ENCODE measurements around the gene ACTMAP. TPM values are rescaled to one million over a fixed set of nuclear protein-coding genes. Genes with fewer than 3 reads are reported as not detected.

ACTMAP gene
- total and polyA plus RNA-seq, 9 of the 15 experiments (the other 6 are each of a cell fraction or from before 2014, with no cell fraction given): 1.7 to 16.6 (median 4.9) TPM

DNA sequence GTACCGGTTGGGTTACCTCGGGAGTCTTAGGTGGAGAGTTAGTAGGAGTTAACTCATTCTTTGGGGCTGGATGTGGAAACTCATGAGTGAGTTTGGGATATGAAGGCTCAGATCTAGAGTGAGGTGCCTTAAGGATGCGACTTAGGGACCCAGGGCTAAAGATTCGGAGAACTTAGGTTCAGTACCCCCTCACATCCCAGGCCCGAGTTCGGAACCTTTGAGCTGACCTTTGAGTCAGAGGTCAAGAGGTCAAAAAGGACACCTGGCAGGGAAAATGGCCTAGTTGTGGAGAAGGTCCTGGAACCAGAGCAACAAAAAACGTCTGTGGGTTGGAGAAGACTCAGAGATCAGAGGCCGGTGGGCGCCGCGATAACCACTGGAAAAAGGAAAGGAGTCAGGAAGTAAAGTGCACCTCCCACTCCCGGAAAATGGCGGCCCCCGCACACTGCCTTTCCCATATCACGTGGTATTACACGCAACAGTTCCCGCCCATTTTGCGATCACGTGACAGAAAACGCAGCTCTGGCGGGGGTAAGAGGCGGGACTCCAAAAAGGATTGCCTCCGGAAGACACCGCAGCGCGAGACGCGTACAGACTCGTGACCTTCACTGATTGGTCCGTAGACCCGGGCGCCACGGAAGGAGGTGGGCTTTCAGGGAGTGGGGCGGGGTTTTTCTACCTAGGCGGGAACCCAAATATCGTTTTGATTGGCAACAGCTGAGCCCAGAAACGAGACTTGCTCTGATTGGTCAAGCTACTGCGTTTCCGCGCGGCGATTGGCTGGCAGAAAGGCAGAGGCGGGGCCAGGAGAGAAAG is at the start of gene ACTMAP (continued):
- TF ChIP-seq RNF2 (IDR thresholded peaks at IDR 0.05) (no peak; the same call in 1 of the 2 replicates), RBBP5 (IDR thresholded peaks at IDR 0.05; ENCODE audit: borderline replicate concordance, insufficient read depth, low read length, poor library complexity, severe bottlenecking) (peak; percentile 67), FOSL1 (tag; conservative IDR thresholded peaks at IDR 0.05) (peak; percentile 75), NR0B1 (IDR thresholded peaks at IDR 0.05; ENCODE audit: partially characterized antibody) (no peak), USF2 (CRISPR knock-in tag; IDR thresholded peaks at IDR 0.05) (peak; percentile 97), HMG20B (CRISPR knock-in tag; IDR thresholded peaks at IDR 0.05) (no peak), SETDB1 (IDR thresholded peaks at IDR 0.05; ENCODE audit: low read length) (no peak), PML (IDR thresholded peaks at IDR 0.05; ENCODE audit: low read length) (no peak; the same call in 1 of the 2 replicates), ZNF282 (CRISPR knock-in tag; IDR thresholded peaks at IDR 0.05) (no peak), SRSF1 (IDR thresholded peaks at IDR 0.05; ENCODE audit: low read depth, low read length) (no peak), BHLHE40 (IDR thresholded peaks at IDR 0.05; ENCODE audit: low read length) (peak; percentile 90), USF1 (CRISPR knock-in tag; IDR thresholded peaks at IDR 0.05) (peak; percentile 99), GABPB2 (CRISPR knock-in tag; conservative IDR thresholded peaks at IDR 0.05) (no peak), OTX1 (CRISPR knock-in tag; IDR thresholded peaks at IDR 0.05) (peak; percentile 36; the same call in 1 of the 2 replicates), SRSF3 (IDR thresholded peaks at IDR 0.05; ENCODE audit: insufficient read depth, low read length) (no peak), CBX8 (IDR thresholded peaks at IDR 0.05; ENCODE audit: borderline replicate concordance, extremely low read depth, low read depth, low read length, poor library complexity, severe bottlenecking) (no peak)
- TF ChIP-seq, protein P1, sequence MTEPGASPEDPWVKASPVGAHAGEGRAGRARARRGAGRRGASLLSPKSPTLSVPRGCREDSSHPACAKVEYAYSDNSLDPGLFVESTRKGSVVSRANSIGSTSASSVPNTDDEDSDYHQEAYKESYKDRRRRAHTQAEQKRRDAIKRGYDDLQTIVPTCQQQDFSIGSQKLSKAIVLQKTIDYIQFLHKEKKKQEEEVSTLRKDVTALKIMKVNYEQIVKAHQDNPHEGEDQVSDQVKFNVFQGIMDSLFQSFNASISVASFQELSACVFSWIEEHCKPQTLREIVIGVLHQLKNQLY (CRISPR knock-in tag; conservative IDR thresholded peaks at IDR 0.05): peak in 1 of 2 experiments; percentile 96; a peak in 2 of 4 replicates
- TF ChIP-seq, protein P2, sequence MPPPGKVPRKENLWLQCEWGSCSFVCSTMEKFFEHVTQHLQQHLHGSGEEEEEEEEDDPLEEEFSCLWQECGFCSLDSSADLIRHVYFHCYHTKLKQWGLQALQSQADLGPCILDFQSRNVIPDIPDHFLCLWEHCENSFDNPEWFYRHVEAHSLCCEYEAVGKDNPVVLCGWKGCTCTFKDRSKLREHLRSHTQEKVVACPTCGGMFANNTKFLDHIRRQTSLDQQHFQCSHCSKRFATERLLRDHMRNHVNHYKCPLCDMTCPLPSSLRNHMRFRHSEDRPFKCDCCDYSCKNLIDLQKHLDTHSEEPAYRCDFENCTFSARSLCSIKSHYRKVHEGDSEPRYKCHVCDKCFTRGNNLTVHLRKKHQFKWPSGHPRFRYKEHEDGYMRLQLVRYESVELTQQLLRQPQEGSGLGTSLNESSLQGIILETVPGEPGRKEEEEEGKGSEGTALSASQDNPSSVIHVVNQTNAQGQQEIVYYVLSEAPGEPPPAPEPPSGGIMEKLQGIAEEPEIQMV (tag; conservative IDR thresholded peaks at IDR 0.05; ENCODE audit: low read depth): peak; percentile 51; the same call in 1 of the 2 replicates
- TF ChIP-seq, protein P3, sequence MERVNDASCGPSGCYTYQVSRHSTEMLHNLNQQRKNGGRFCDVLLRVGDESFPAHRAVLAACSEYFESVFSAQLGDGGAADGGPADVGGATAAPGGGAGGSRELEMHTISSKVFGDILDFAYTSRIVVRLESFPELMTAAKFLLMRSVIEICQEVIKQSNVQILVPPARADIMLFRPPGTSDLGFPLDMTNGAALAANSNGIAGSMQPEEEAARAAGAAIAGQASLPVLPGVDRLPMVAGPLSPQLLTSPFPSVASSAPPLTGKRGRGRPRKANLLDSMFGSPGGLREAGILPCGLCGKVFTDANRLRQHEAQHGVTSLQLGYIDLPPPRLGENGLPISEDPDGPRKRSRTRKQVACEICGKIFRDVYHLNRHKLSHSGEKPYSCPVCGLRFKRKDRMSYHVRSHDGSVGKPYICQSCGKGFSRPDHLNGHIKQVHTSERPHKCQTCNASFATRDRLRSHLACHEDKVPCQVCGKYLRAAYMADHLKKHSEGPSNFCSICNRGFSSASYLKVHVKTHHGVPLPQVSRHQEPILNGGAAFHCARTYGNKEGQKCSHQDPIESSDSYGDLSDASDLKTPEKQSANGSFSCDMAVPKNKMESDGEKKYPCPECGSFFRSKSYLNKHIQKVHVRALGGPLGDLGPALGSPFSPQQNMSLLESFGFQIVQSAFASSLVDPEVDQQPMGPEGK (CRISPR knock-in tag; IDR thresholded peaks at IDR 0.05; ENCODE audit: borderline replicate concordance): no peak

Data from K562 (cell line).